ENCODE data around the gene CARD6. TPM values are rescaled to one million over a fixed set of nuclear protein-coding genes. Genes with fewer than 3 reads are reported as not detected.
"Not testable (repeated sequence)": the region's sequence is repeated elsewhere in the genome, so short reads cannot be mapped to it uniquely, and the experiment has no call there.

CARD6 gene
- total RNA-seq, 1 donor from 2014 or later, result 2.1 TPM

GRCh38 chr5:40801771-40802562 lies 39.2 kb upstream of the CARD6 start:
- no peaks in the 10 kb centered on the region for H3K36me3 Mint-ChIP-seq (ENCODE audit: low read depth)
- peaks cover 2% of the 10 kb centered on the region for H3K27me3 Mint-ChIP-seq (ENCODE audit: insufficient read depth)
- DNase-seq (ENCODE audit: low spot score), result no peak
- peaks cover 9% of the 10 kb centered on the region for H3K4me1 Mint-ChIP-seq (ENCODE audit: low read depth)
- intact Hi-C loops (cut with micrococcal nuclease), result no loop called here
- H3K9me3 Mint-ChIP-seq, result no peaks in the 10 kb centered on the region
- H3K4me3 Mint-ChIP-seq, result no peak overlapping the region
- no peak overlapping the region for H3K27ac Mint-ChIP-seq

GRCh38 chr5:40812125-40812524 lies 29.0 kb upstream of the CARD6 start:
- Mint-ChIP-seq H3K36me3 (ENCODE audit: low read depth) (peaks cover 2% of the 10 kb centered on the region), H3K4me1 (ENCODE audit: low read depth) (peaks cover 21% of the 10 kb centered on the region), H3K27ac (no peak overlapping the region), H3K9me3 (no peaks in the 10 kb centered on the region), H3K4me3 (no peak overlapping the region), H3K27me3 (ENCODE audit: insufficient read depth) (peaks cover 4% of the 10 kb centered on the region)
- DNase-seq (ENCODE audit: low spot score), result no peak
- intact Hi-C loops (cut with micrococcal nuclease), result no loop called here

- Mint-ChIP-seq H3K9me3 (no peaks in the 10 kb centered on the region), H3K4me3 (peak overlapping the region; percentile 47), H3K4me1 (ENCODE audit: low read depth) (peaks cover 13% of the 10 kb centered on the region), H3K27ac (peak overlapping the region; percentile 49), H3K27me3 (ENCODE audit: insufficient read depth) (peaks cover 2% of the 10 kb centered on the region), H3K36me3 (ENCODE audit: low read depth) (peaks cover 4% of the 10 kb centered on the region)
- no peak for DNase-seq (ENCODE audit: low spot score)
- intact Hi-C loops (cut with micrococcal nuclease), result loop anchor here (1.0 kb wide), 2 partner anchors 15 to 22 kb away; partner anchors contain the start of genes PRKAA1 and RPL37
These were observed 27.4 kb upstream of the CARD6 start for GRCh38 chr5:40813698-40814281.

- Mint-ChIP-seq H3K36me3 (ENCODE audit: low read depth) (peaks cover 24% of the 10 kb centered on the region), H3K4me1 (ENCODE audit: low read depth) (peaks cover 23% of the 10 kb centered on the region), H3K4me3 (no peak overlapping the region), H3K9me3 (no peaks in the 10 kb centered on the region), H3K27me3 (ENCODE audit: insufficient read depth) (no peaks in the 10 kb centered on the region), H3K27ac (no peak overlapping the region)
- intact Hi-C loops (cut with micrococcal nuclease), result no loop called here
- no peak for DNase-seq (ENCODE audit: low spot score)
These were observed 17.7 kb upstream of the CARD6 start for GRCh38 chr5:40823459-40823858.

- DNase-seq (ENCODE audit: low spot score); H3K9me3 Mint-ChIP-seq; H3K27ac Mint-ChIP-seq; H3K27me3 Mint-ChIP-seq (ENCODE audit: insufficient read depth); H3K4me3 Mint-ChIP-seq; intact Hi-C loops (cut with micrococcal nuclease): not testable (repeated sequence)
- H3K4me1 Mint-ChIP-seq (ENCODE audit: low read depth), result peaks cover 39% of the 10 kb centered on the region
- peaks cover 42% of the 10 kb centered on the region for H3K36me3 Mint-ChIP-seq (ENCODE audit: low read depth)
These were observed 15.6 kb upstream of the CARD6 start for GRCh38 chr5:40825461-40826043.

- Mint-ChIP-seq H3K36me3 (ENCODE audit: low read depth) (peaks cover 48% of the 10 kb centered on the region), H3K9me3 (no peaks in the 10 kb centered on the region), H3K27ac (no peak overlapping the region), H3K27me3 (ENCODE audit: insufficient read depth) (no peaks in the 10 kb centered on the region), H3K4me1 (ENCODE audit: low read depth) (peaks cover 44% of the 10 kb centered on the region), H3K4me3 (no peak overlapping the region)
- intact Hi-C loops (cut with micrococcal nuclease), result no loop called here
- DNase-seq (ENCODE audit: low spot score), result no peak
These were observed 14.5 kb upstream of the CARD6 start for GRCh38 chr5:40826489-40827187.

- Mint-ChIP-seq H3K9me3 (no peaks in the 10 kb centered on the region), H3K4me3 (no peak overlapping the region), H3K4me1 (ENCODE audit: low read depth) (peaks cover 52% of the 10 kb centered on the region), H3K27ac (peak overlapping the region; percentile 56), H3K27me3 (ENCODE audit: insufficient read depth) (no peaks in the 10 kb centered on the region), H3K36me3 (ENCODE audit: low read depth) (peaks cover 55% of the 10 kb centered on the region)
- DNase-seq (ENCODE audit: low spot score), result no peak
- intact Hi-C loops (cut with micrococcal nuclease), result no loop called here
These were observed 13.8 kb upstream of the CARD6 start for GRCh38 chr5:40827188-40827977.

- Mint-ChIP-seq H3K27ac (peak overlapping the region; percentile 56), H3K36me3 (ENCODE audit: low read depth) (peaks cover 63% of the 10 kb centered on the region), H3K4me1 (ENCODE audit: low read depth) (peaks cover 59% of the 10 kb centered on the region), H3K27me3 (ENCODE audit: insufficient read depth) (no peaks in the 10 kb centered on the region), H3K4me3 (no peak overlapping the region), H3K9me3 (no peaks in the 10 kb centered on the region)
- intact Hi-C loops (cut with micrococcal nuclease), result loop anchor here (1.0 kb wide), 1 partner anchor 30 kb away; the partner anchor contains the start of gene PRKAA1
- no peak for DNase-seq (ENCODE audit: low spot score)
These were observed 13.0 kb upstream of the CARD6 start for GRCh38 chr5:40828021-40828631.

GRCh38 chr5:40828690-40829661 lies 12.2 kb upstream of the CARD6 start:
- H3K27ac Mint-ChIP-seq, result peak overlapping the region; percentile 30
- no peaks in the 10 kb centered on the region for H3K27me3 Mint-ChIP-seq (ENCODE audit: insufficient read depth)
- peak overlapping the region; percentile 17 for H3K4me3 Mint-ChIP-seq
- peaks cover 71% of the 10 kb centered on the region for H3K36me3 Mint-ChIP-seq (ENCODE audit: low read depth)
- no peak for DNase-seq (ENCODE audit: low spot score)
- intact Hi-C loops (cut with micrococcal nuclease), result loop anchor here (1.0 kb wide), 1 partner anchor 31 kb away; the partner anchor contains the start of gene PRKAA1
- no peaks in the 10 kb centered on the region for H3K9me3 Mint-ChIP-seq
- H3K4me1 Mint-ChIP-seq (ENCODE audit: low read depth), result peaks cover 62% of the 10 kb centered on the region

- Mint-ChIP-seq H3K9me3 (no peaks in the 10 kb centered on the region), H3K27ac (peak overlapping the region; percentile 44), H3K36me3 (ENCODE audit: low read depth) (peaks cover 79% of the 10 kb centered on the region), H3K4me1 (ENCODE audit: low read depth) (peaks cover 66% of the 10 kb centered on the region), H3K27me3 (ENCODE audit: insufficient read depth) (no peaks in the 10 kb centered on the region), H3K4me3 (no peak overlapping the region)
- no peak for DNase-seq (ENCODE audit: low spot score)
- intact Hi-C loops (cut with micrococcal nuclease), result loop anchor here (5.0 to 10.0 kb wide), 6 partner anchors 253 to 1755 kb away; partner anchors contain the start of genes OXCT1, RICTOR and RIMOC1
These were observed 11.2 kb upstream of the CARD6 start for GRCh38 chr5:40829748-40830533.
